ENCODE data around the gene FSD1L.

GRCh38 chr9:105437704-105438103, 10.1 kb upstream of the FSD1L start:
- TF ChIP-seq CTCF (IDR thresholded peaks at IDR 0.05): no peak
- TF ChIP-seq EZH2 (IDR thresholded peaks at IDR 0.05; ENCODE audit: borderline replicate concordance, insufficient read depth, low read depth, low read length, poor library complexity, severe bottlenecking): no peak
